K562 (cell line): Measurements from ENCODE around the gene TAP2. TPM values are rescaled to one million over a fixed set of nuclear protein-coding genes. Genes with fewer than 3 reads are reported as not detected.
A peak's percentile ranks its signal among the peaks of the same experiment; 100 is the strongest.

Experiments used
- ARNT ChIP-seq, 2 experiments: fragments of 450-650 bp; IDR thresholded peaks; 2 replicates each; pipeline ENCODE4 v1.6.1; 2016; ENCODE audit warnings: mild to moderate bottlenecking in 1 of 2
- ATF1 ChIP-seq, 2 experiments: fragments of 450-650 bp in 1 of 2; IDR thresholded peaks; 2 replicates each; pipeline ENCODE4 v1.6.1; 2016; ENCODE audit warnings: missing compliant biosample characterization in 1 of 2, missing genetic modification characterization in 1 of 2
- BCOR ChIP-seq: fragments of 450-650 bp; IDR thresholded peaks from 2 replicates; pipeline ENCODE4 v1.6.1; 2016
- CXXC5 ChIP-seq: fragments of 250-450 bp; sonication (Bioruptor Pico); IDR thresholded peaks from 2 replicates; pipeline ENCODE4 v1.8.0; 2022; ENCODE audit warnings: inconsistent platforms, mild to moderate bottlenecking, moderate library complexity
- DPF2 ChIP-seq: fragments of 450-650 bp; IDR thresholded peaks from 2 replicates; pipeline ENCODE4 v1.6.1; 2016
- ETV5 ChIP-seq: sonication (generic); formaldehyde crosslinking; IDR thresholded peaks from 2 replicates; pipeline ENCODE4 v1.4.0; 2020; ENCODE audit warnings: low read depth, mild to moderate bottlenecking, missing genetic modification reagents
- FOSL1 ChIP-seq: fragments of 200-800 bp; sonication (Bioruptor generic); conservative IDR thresholded peaks from 2 replicates; pipeline ENCODE4 v1.6.1; 2016; ENCODE audit warnings: missing genetic modification characterization, missing compliant biosample characterization
- HNRNPLL ChIP-seq: fragments of 200-400 bp; formaldehyde crosslinking; IDR thresholded peaks from 2 replicates; pipeline ENCODE4 v1.6.1; 2017; ENCODE audit warnings: low read length, low read depth, mild to moderate bottlenecking; ENCODE audit not compliant: poor library complexity, severe bottlenecking
- NCOA4 ChIP-seq: fragments of 450-650 bp; IDR thresholded peaks from 2 replicates; pipeline ENCODE4 v1.6.1; 2018; ENCODE audit warnings: mild to moderate bottlenecking; ENCODE audit not compliant: partially characterized antibody
- RBBP5 ChIP-seq: fragments of 200-600 bp; sonication (generic); IDR thresholded peaks from 2 replicates; pipeline ENCODE4 v1.6.1; 2012; ENCODE audit warnings: borderline replicate concordance, mild to moderate bottlenecking, low read length, control low read depth, inconsistent platforms; ENCODE audit not compliant: insufficient read depth, poor library complexity, severe bottlenecking
- RCOR1 ChIP-seq, 2 experiments: IDR thresholded peaks; 2 replicates each; pipeline ENCODE4 v1.6.1; 2012; ENCODE audit warnings: low read depth in 2 of 2, low read length in 2 of 2, borderline replicate concordance in 1 of 2, improper control_type of control experiment in 1 of 2
- SMAD1 ChIP-seq: fragments of 150-350 bp; IDR thresholded peaks from 2 replicates; pipeline ENCODE4 v1.6.1; 2014; ENCODE audit warnings: low read length, low read depth; ENCODE audit not compliant: partially characterized antibody
- SNIP1 ChIP-seq: fragments of 450-650 bp; IDR thresholded peaks from 2 replicates; pipeline ENCODE4 v1.7.1; 2017; ENCODE audit warnings: low read depth, mild to moderate bottlenecking
- SPI1 ChIP-seq: IDR thresholded peaks from 2 replicates; pipeline ENCODE4 v1.6.1; 2011; ENCODE audit warnings: low read depth, low read length, control low read depth, borderline replicate concordance
- polyA plus RNA-seq, 8 experiments: library from polyadenylated mRNA; depleted of rRNA in 4 of 8; stranded (reverse) in 5 of 8; unstranded in 3 of 8; fragments of >200 nt; fragmentation: Nextera tagmentation in 2 of 8; fragmentation: Illumina TruSeq in 1 of 8; extraction: Ambion mirVana in 2 of 8; extraction: Trizol in 1 of 8; gene quantifications; 2 replicates each; pipeline versions ENCODE4 v1.2.1 to v1.2.3, GENCODE V29; 2011 to 2014; ENCODE audit warnings: inconsistent platforms in 1 of 8, missing spikeins in 1 of 8
- total RNA-seq, 7 experiments: library from RNA; depleted of rRNA in 6 of 7; stranded (reverse); fragments of >200 nt in 6 of 7; fragmentation: Illumina TruSeq in 2 of 7; extraction: Trizol in 2 of 7; gene quantifications; 2 replicates each; pipeline versions ENCODE4 v1.2.1 to v1.2.3, GENCODE V29; 2011 to 2021; ENCODE audit warnings: low replicate concordance in 1 of 7
- TF ChIP-seq, protein P1 (sequence below), 2 experiments: fragments of 450-650 bp; conservative IDR thresholded peaks; 2 replicates each; pipeline ENCODE4 v1.6.1; 2017; ENCODE audit warnings: mild to moderate bottlenecking in 2 of 2, moderate library complexity in 2 of 2
- TF ChIP-seq, protein P2 (sequence below): sonication (generic); formaldehyde crosslinking; IDR thresholded peaks from 2 replicates; pipeline ENCODE4 v1.8.0; 2022; ENCODE audit warnings: mild to moderate bottlenecking, missing genetic modification reagents, borderline replicate concordance
- TF ChIP-seq, protein P3 (sequence below): fragments of 450-650 bp; IDR thresholded peaks from 2 replicates; pipeline ENCODE4 v1.6.1; 2016
- TF ChIP-seq, protein P4 (sequence below): fragments of 250-450 bp; sonication (Bioruptor Pico); IDR thresholded peaks from 2 replicates; pipeline ENCODE4 v1.4.0; 2020; ENCODE audit warnings: borderline replicate concordance
- TF ChIP-seq, protein P5 (sequence below): conservative IDR thresholded peaks from 2 replicates; pipeline ENCODE4 v1.6.1; 2011; ENCODE audit warnings: low read depth, mild to moderate bottlenecking, low read length; ENCODE audit not compliant: control insufficient read depth

The TAP2 gene
- total and polyA plus RNA-seq, 9 of the 15 experiments (the other 6 are each of a cell fraction or from before 2014, with no cell fraction given): 2.0 to 53.5 (median 19.6) TPM

DNA sequence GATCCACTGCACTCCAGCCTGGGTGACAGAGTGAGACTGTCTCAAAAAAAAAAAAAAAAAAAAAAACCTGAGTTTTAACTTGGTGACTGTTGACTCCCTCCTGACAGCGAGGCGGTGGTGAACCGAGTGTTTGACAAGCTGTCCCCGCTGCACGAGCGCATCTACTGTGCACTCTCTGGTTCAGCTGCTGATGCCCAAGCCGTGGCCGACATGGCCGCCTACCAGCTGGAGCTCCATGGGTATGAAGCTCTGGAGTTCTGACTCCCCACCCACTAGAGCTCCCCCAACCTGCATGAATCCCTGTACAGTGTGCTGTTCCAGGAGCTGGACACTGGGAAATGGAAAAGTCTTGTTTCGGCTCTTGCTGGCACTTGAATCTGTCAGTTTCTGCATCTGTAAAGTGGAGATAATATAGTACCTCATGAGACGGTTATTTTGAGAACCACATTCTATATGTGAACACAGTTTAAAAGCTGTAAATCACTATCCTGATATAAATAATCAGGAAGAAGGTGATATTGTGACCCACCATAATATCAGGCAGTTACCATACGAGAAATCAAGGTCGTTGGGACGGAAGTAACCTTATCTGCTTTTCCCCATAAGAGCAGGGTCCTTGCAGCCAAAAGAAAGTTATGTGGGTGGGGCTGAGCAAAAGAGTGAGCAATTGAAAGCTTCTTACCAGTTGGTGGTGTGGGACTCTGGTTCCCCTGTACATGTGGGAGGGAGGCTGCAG is 18.8 kb upstream of the TAP2 start (continued):
- TF ChIP-seq ETV5 (CRISPR knock-in tag) (peak; percentile 92), SMAD1 (peak; percentile 31), BCOR (peak; percentile 47), DPF2 (peak; percentile 84), FOSL1 (tag) (no peak), HNRNPLL (no peak), NCOA4 (no peak), ARNT (IDR thresholded peaks at IDR 0.05) (0 out of 4 replicates have a peak, but pooled peaks of 1 of the 2 experiments have one; percentile 28), RBBP5 (no peak), SPI1 (peak; percentile 53; the same call in 1 of the 2 replicates), SNIP1 (no peak), CXXC5 (CRISPR knock-in tag) (0 out of 2 replicates have a peak, but pooled peaks have one; percentile 24), ATF1 (CRISPR knock-in tag; IDR thresholded peaks at IDR 0.05) (no peak), ATF1 (tag; IDR thresholded peaks at IDR 0.05) (0 out of 2 replicates have a peak, but pooled peaks have one; percentile 29), RCOR1 (IDR thresholded peaks at IDR 0.05; ENCODE audit: borderline replicate concordance in 1 of 2, low read depth in 2 of 2, low read length in 2 of 2) (peak; percentile 59 to 96; a peak in 3 of 4 replicates)
- TF ChIP-seq, protein P1, sequence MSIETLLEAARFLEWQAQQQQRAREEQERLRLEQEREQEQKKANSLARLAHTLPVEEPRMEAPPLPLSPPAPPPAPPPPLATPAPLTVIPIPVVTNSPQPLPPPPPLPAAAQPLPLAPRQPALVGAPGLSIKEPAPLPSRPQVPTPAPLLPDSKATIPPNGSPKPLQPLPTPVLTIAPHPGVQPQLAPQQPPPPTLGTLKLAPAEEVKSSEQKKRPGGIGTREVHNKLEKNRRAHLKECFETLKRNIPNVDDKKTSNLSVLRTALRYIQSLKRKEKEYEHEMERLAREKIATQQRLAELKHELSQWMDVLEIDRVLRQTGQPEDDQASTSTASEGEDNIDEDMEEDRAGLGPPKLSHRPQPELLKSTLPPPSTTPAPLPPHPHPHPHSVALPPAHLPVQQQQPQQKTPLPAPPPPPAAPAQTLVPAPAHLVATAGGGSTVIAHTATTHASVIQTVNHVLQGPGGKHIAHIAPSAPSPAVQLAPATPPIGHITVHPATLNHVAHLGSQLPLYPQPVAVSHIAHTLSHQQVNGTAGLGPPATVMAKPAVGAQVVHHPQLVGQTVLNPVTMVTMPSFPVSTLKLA (conservative IDR thresholded peaks at IDR 0.05): 0 out of 4 replicates have a peak, but pooled peaks have one; percentile 18 to 21
- TF ChIP-seq, protein P2, sequence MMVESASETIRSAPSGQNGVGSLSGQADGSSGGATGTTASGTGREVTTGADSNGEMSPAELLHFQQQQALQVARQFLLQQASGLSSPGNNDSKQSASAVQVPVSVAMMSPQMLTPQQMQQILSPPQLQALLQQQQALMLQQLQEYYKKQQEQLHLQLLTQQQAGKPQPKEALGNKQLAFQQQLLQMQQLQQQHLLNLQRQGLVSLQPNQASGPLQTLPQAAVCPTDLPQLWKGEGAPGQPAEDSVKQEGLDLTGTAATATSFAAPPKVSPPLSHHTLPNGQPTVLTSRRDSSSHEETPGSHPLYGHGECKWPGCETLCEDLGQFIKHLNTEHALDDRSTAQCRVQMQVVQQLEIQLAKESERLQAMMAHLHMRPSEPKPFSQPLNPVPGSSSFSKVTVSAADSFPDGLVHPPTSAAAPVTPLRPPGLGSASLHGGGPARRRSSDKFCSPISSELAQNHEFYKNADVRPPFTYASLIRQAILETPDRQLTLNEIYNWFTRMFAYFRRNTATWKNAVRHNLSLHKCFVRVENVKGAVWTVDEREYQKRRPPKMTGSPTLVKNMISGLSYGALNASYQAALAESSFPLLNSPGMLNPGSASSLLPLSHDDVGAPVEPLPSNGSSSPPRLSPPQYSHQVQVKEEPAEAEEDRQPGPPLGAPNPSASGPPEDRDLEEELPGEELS (CRISPR knock-in tag): no peak
- TF ChIP-seq, protein P3, sequence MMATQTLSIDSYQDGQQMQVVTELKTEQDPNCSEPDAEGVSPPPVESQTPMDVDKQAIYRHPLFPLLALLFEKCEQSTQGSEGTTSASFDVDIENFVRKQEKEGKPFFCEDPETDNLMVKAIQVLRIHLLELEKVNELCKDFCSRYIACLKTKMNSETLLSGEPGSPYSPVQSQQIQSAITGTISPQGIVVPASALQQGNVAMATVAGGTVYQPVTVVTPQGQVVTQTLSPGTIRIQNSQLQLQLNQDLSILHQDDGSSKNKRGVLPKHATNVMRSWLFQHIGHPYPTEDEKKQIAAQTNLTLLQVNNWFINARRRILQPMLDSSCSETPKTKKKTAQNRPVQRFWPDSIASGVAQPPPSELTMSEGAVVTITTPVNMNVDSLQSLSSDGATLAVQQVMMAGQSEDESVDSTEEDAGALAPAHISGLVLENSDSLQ: peak; percentile 30; the same call in 1 of the 2 replicates
- TF ChIP-seq, protein P4, sequence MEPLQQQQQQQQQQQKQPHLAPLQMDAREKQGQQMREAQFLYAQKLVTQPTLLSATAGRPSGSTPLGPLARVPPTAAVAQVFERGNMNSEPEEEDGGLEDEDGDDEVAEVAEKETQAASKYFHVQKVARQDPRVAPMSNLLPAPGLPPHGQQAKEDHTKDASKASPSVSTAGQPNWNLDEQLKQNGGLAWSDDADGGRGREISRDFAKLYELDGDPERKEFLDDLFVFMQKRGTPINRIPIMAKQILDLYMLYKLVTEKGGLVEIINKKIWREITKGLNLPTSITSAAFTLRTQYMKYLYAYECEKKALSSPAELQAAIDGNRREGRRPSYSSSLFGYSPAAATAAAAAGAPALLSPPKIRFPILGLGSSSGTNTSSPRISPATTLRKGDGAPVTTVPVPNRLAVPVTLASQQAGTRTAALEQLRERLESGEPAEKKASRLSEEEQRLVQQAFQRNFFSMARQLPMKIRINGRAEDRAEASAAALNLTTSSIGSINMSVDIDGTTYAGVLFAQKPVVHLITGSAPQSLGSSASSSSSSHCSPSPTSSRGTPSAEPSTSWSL: no peak
- TF ChIP-seq, protein P5, sequence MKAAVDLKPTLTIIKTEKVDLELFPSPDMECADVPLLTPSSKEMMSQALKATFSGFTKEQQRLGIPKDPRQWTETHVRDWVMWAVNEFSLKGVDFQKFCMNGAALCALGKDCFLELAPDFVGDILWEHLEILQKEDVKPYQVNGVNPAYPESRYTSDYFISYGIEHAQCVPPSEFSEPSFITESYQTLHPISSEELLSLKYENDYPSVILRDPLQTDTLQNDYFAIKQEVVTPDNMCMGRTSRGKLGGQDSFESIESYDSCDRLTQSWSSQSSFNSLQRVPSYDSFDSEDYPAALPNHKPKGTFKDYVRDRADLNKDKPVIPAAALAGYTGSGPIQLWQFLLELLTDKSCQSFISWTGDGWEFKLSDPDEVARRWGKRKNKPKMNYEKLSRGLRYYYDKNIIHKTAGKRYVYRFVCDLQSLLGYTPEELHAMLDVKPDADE: no peak
